Stimulated activated CD8-positive, alpha-beta memory T cell treated with anti-CD3 and anti-CD28 coated beads, Interleukin-15, amount 100 ng/mL, for 24 hours (primary cell): ENCODE measurements around the gene PFAS.

ENCODE experiments used
- DNase-seq: peaks from one replicate; pipeline ENCODE4 v3.0.0-alpha.2; 2020; ENCODE audit warnings: low read depth

The PFAS gene

DNA sequence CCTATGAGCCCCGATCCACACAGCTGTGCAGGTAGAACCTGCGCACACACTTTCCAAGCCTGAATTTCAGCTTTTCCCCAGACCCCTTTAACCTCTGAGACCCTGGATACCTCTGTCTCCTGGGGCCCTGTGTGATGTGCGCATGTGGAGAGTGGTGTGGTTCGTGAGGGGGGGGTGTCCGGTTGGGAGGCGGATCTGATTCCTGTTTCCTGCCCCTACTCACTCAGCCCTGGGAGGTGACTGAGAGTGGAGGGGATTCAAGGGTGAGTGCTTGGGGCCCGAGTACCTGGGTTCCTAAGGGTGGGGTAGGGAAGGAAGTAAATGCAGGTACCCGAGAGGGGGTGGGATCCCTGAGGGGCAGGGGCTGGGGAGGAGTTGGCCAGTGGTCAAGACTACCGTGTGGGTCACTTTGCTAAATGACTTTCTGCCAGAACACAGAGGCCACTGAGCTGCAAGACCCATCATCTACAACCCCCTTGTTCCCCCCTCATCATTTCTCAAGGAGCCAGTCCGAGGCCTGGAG is 61.6 kb downstream of the PFAS start:
- no peak for DNase-seq

DNA sequence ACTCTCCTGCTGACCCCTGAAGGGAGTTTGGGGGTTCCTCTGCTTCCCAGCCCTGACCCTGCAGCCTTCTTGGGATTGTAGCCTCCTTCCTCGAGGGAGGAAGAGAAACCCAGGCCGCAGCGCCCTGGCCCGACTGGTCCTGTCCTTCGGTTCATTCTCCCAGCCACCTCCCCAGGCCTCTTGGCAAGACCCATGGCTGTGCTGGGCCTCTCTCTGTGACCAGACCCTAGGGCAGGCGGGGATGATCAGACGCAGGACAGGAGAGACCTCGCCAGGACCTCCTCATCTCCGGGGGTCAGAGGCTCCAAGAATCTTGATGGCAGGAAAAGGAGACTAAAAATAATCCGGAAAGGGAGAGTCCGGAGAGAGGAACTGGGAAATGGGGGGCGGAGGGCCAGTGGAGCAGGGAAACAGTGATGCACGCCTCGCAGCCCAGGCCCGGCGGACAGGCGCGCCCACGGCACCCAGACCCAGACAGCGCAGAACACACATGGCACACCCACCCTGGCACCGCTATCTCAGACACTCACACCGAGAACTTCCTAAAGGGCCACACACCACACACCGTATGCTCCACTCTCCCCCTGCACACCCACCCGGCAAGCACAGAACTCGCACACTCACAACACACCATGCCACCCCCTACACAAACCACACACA is 62.2 kb downstream of the PFAS start:
- DNase-seq = no peak

DNA sequence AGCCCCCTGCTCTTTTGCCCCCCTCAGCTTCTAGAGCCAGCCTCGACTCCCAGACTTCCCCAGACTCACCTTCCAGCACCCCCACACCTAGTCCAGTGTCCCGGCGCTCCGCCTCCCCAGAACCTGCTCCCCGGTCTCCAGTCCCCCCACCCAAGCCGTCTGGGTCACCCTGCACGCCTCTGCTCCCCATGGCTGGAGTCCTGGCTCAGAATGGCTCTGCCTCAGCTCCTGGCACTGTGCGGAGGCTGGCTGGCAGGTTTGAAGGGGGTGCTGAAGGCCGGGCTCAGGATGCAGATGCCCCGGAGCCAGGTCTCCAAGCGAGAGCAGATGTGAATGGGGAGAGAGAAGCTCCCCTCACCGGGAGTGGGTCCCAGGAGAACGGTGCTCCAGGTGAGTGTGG is 63.2 kb downstream of the PFAS start:
- DNase-seq = no peak

DNA sequence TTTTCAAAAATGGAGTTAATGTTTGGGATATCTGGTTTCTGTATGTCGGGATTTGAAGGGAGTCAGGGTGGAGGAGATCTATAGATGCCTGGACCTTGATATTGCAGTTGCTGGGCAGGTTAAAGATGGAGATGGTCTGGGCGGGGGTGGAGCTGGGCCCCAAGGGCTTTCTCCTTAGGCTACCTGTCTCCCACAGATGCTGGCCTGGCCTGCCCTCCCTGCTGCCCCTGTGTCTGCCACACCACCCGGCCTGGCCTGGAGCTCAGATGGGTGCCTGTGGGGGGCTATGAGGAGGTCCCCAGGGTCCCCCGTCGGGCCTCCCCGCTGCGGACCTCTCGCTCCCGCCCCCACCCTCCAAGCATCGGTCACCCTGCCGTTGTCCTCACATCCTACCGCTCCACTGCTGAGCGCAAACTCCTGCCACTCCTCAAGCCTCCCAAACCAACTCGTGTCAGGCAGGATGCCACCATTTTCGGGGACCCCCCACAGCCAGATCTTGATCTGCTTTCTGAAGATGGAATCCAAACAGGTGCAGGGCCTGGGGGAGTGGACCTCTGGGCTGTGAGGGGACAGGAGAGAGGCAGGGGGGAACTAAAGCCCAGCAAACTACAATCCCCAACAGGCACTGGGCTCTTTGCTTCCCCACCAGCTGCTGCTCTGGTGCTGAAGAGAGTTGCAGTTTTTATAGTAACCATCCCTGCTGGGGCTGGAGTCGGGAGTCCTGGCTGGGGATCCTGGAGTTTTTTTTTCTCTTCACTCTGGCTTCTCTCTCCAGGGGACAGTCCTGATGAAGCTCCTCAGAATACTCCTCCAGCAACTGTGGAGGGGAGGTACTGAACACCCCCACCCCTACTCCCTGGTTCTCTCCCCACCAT is 63.9 kb downstream of the PFAS start:
- DNase-seq = no peak

- DNase-seq = no peak
Observed at GRCh38 chr17:8314797-8315763, 66.0 kb downstream of the PFAS start.

GRCh38 chr17:8315764-8316217 is 66.7 kb downstream of the PFAS start:
- no peak for DNase-seq

- no peak for DNase-seq
Observed at GRCh38 chr17:8318010-8318935, 69.2 kb downstream of the PFAS start.
